C4-2B (cell line): ENCODE measurements around the gene TPCN2.

Source experiments
- H3K27ac ChIP-seq: fragments of 450-650 bp; 2 replicates; pipeline ENCODE4 v1.5.1; 2017
- CTCF ChIP-seq: fragments of 450-650 bp; conservative IDR thresholded peaks from 2 replicates; pipeline ENCODE4 v1.5.1; 2017; ENCODE audit warnings: mild to moderate bottlenecking
- ZFX ChIP-seq: fragments of 450-650 bp; IDR thresholded peaks from 2 replicates; pipeline ENCODE4 v1.6.1; 2017

TPCN2 gene

GRCh38 chr11:69051381-69052342 is 2.9 kb downstream of the TPCN2 start:
- no peak for TF ChIP-seq CTCF
- TF ChIP-seq ZFX: no peak
- no peak overlapping the region for H3K27ac ChIP-seq

- TF ChIP-seq ZFX (no peak), CTCF (no peak)
- H3K27ac ChIP-seq: no peak overlapping the region
Measured at GRCh38 chr11:69052343-69053168, 3.8 kb downstream of the TPCN2 start.

- H3K27ac ChIP-seq: no peak overlapping the region
Measured at GRCh38 chr11:69053169-69053477, 4.4 kb downstream of the TPCN2 start.

GRCh38 chr11:69053546-69054396 is 5.0 kb downstream of the TPCN2 start:
- no peak for TF ChIP-seq CTCF
- no peak for TF ChIP-seq ZFX
- no peak overlapping the region for H3K27ac ChIP-seq

More at GRCh38 chr11:69053169-69053477, 4.4 kb downstream of the TPCN2 start:
- TF ChIP-seq ZFX (no peak), CTCF (no peak)

GRCh38 chr11:69054397-69055211 is 5.9 kb downstream of the TPCN2 start:
- no peak overlapping the region for H3K27ac ChIP-seq

More at GRCh38 chr11:69054397-69055211, 5.9 kb downstream of the TPCN2 start:
- TF ChIP-seq ZFX (no peak), CTCF (no peak)
